ENCODE results near the gene SFT2D1. TPM values are rescaled to one million over a fixed set of nuclear protein-coding genes. Genes with fewer than 3 reads are reported as not detected.

SFT2D1 gene
- total and polyA plus RNA-seq, 7 donors, result 11.6 to 54.9 (median 16.4) TPM

DNA sequence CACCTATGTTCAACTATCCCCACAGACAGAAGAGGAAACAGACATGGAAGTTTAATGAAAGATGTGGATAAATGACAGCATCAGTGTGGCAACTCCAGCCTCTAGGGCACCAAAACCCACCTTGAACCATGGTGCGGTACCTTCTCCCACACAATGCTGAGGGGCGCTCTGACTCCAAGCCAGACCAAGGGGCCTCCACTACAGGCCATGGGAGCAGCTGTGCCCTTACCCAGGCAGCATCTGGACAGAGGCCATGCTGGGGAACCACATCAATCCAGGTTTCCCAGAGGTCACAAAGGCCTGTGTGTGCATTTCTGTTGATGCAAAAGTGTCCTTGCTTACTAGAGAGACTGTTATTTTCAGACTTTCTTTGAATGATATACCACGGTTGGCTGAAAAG is 38.2 kb downstream of the SFT2D1 start:
- no peaks in the 10 kb centered on the region for H3K9me3 ChIP-seq
- H3K36me3 ChIP-seq (ENCODE audit: insufficient read depth in 1 of 2, low read depth in 1 of 2), result no peaks in the 10 kb centered on the region
- H3K27ac ChIP-seq, result no peak overlapping the region
- intact Hi-C loops (cut with DNase I), result no loop called here
- peaks cover 0 to 38% (median 14%) of the 10 kb centered on the region in 3 donors for H3K27me3 ChIP-seq (ENCODE audit: insufficient read depth in 3 of 3, low read length in 2 of 3)
- no peaks in the 10 kb centered on the region for H3K4me1 ChIP-seq
- no peak overlapping the region for H3K4me3 ChIP-seq
- TF ChIP-seq, protein P1, sequence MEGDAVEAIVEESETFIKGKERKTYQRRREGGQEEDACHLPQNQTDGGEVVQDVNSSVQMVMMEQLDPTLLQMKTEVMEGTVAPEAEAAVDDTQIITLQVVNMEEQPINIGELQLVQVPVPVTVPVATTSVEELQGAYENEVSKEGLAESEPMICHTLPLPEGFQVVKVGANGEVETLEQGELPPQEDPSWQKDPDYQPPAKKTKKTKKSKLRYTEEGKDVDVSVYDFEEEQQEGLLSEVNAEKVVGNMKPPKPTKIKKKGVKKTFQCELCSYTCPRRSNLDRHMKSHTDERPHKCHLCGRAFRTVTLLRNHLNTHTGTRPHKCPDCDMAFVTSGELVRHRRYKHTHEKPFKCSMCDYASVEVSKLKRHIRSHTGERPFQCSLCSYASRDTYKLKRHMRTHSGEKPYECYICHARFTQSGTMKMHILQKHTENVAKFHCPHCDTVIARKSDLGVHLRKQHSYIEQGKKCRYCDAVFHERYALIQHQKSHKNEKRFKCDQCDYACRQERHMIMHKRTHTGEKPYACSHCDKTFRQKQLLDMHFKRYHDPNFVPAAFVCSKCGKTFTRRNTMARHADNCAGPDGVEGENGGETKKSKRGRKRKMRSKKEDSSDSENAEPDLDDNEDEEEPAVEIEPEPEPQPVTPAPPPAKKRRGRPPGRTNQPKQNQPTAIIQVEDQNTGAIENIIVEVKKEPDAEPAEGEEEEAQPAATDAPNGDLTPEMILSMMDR (IDR thresholded peaks at IDR 0.05), result no peak
- 76 to 83% (median 82%) methylated on average over 3 of the region's 3 CpGs for WGBS, 3 donors
- DNase-seq (no peak), ATAC-seq (no peak)

DNA sequence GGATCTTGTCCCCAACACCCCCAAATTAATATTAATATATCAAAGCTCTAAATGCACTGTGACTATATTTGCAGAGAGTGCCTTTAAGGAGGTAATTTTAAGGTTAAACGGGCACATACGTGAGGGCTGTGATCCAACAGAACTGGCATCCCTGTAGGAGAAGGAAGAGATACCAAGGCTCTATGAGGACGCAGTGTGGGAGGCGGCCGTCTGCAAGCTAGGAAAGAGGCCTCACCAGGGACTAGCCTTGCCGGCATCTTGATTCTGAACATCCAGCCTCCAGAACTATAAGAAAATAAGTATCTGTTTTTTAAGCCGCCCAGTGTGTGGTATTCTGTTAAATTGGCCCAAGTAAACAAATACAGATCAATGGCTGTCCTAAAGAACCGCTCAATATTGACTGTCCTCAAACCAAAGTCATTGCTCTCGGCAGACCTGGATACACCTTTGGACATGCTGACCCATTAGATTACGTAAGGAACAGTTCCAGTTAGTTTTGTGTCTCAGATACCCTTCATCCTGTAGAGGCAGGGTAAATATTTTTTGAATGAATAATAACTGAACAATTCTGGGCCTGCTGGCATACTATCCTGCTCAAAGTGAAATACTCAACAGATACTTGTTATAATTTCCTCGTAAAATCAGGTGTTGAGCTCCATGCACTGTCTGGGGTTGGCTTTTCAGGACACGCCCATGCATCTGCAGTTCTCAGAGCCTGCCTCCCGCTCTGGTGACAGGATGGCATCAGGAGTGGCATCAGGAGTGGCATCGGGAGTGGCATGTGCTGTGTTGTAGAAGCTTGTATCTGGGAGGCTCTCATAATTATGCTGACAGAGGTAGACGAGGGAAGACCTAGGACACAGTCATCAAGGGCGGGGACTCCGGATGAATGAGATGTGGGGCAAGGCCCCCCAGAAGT is 40.5 kb downstream of the SFT2D1 start:
- no peak for DNase-seq
- TF ChIP-seq, protein P1 (IDR thresholded peaks at IDR 0.05), result no peak
- no peaks in the 10 kb centered on the region for H3K4me1 ChIP-seq
- no peak overlapping the region for H3K4me3 ChIP-seq
- intact Hi-C loops (cut with DNase I), result no loop called here
- no peak overlapping the region for H3K27ac ChIP-seq
- no peak for ATAC-seq
- no peaks in the 10 kb centered on the region for H3K36me3 ChIP-seq (ENCODE audit: insufficient read depth in 1 of 2, low read depth in 1 of 2)
- H3K27me3 ChIP-seq (ENCODE audit: insufficient read depth in 3 of 3, low read length in 2 of 3), result peaks cover 0 to 36% (median under 1%) of the 10 kb centered on the region in 3 donors
- H3K9me3 ChIP-seq, result no peaks in the 10 kb centered on the region
- 85 to 89% (median 86%) methylated on average over 17 of the region's 17 CpGs for WGBS, 3 donors

DNA sequence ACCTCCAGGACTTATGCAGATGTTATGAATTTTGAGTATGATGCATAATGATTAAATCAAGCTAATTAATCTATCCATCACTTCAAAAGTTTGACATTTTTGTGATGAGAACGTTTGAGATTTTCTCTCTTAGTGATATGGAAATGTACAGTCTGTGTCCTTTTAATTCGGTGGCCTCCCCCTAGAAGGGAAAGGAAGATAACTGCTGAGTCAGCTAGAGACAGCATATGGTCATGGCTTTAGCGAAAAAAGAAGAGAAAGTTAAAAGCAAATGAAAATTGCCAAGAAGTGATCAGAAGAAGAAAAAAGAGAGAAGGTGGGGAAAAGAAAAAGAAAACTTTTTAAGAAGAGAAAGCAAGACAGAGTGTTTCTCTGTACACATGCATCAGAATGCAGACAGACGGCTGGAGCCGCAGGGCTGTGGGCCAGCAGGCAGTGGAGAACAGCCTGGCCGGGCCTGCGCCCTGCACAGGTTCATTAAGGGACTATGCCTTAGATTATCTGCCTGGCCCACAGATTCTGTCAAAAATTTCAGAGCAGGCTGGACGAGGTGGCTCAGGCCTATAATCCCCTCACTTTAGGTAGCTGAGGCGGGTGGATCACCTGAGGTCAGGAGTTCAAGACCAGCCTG is 41.9 kb downstream of the SFT2D1 start:
- Histone ChIP-seq H3K27ac (no peak overlapping the region), H3K27me3 (ENCODE audit: insufficient read depth in 3 of 3, low read length in 2 of 3) (peaks cover 0 to 25% (median 2%) of the 10 kb centered on the region in 3 donors), H3K9me3 (no peaks in the 10 kb centered on the region), H3K36me3 (ENCODE audit: insufficient read depth in 1 of 2, low read depth in 1 of 2) (no peaks in the 10 kb centered on the region), H3K4me3 (no peak overlapping the region), H3K4me1 (no peaks in the 10 kb centered on the region)
- DNase-seq, result no peak
- WGBS, 3 donors, result 82 to 85% (median 83%) methylated on average over 9 of the region's 9 CpGs
- TF ChIP-seq, protein P1 (IDR thresholded peaks at IDR 0.05), result no peak
- no peak for ATAC-seq
- intact Hi-C loops (cut with DNase I), result no loop called here

DNA sequence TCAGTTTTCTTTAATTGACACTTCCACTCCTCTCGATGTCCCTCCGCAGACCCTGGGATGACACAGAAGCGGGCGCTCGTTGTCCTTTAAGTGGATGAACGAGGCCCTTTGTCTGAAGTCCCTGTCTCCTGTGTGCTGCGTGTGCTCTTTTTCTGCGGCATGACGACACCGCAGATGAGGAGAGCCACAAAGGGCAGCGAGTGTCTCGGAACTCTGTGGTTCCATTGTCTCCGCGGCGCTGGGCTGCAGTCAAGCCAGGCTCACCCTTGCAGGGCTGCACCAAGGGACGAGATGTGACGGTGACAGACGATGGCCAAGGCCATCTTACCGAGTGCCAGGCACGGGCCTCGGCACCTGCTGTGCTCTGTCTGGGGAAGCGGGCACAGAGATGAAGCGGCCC is 44.7 kb downstream of the SFT2D1 start:
- WGBS, 3 donors, result 88 to 90% (median 90%) methylated on average over 23 of the region's 23 CpGs
- Histone ChIP-seq H3K9me3 (no peaks in the 10 kb centered on the region), H3K4me3 (no peak overlapping the region), H3K27me3 (ENCODE audit: insufficient read depth in 3 of 3, low read length in 2 of 3) (peaks cover 0 to 22% (median 2%) of the 10 kb centered on the region in 3 donors), H3K36me3 (ENCODE audit: insufficient read depth in 1 of 2, low read depth in 1 of 2) (no peaks in the 10 kb centered on the region), H3K27ac (no peak overlapping the region), H3K4me1 (no peaks in the 10 kb centered on the region)
- intact Hi-C loops (cut with DNase I), result no loop called here
- TF ChIP-seq, protein P1 (IDR thresholded peaks at IDR 0.05), result no peak
- ATAC-seq (no peak), DNase-seq (no peak)
